ENCODE results near the gene PLEKHG3. TPM values are rescaled to one million over a fixed set of nuclear protein-coding genes. Genes with fewer than 3 reads are reported as not detected.

The PLEKHG3 gene
- total RNA-seq, 1 donor from 2014 or later, result 64.7 TPM

DNA sequence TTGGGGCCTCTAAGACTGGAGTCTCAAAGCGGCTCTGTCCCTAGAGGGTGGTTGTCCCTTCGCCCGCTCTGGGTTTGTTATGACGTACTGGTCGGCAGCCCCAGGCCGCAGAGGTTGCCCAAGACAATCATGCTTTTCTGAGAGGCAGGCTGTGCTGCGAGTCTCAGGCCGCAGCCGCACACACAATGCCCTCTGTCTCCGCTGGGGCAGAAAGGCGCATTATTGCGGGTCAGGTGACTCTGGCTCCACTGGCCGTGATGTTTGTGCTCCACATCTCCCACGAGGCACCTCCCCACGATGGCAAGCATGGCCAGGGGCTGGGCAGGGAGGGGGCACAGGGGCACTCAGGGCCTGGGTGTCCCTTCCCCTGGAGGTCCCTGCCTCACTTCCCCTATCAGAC, 21.0 kb upstream of the PLEKHG3 start:
- H3K4me3 Mint-ChIP-seq, result no peak overlapping the region
- no peak overlapping the region for H3K27ac Mint-ChIP-seq
- no peak for TF ChIP-seq CTCF (conservative IDR thresholded peaks at IDR 0.05)
- peaks cover 2% of the 10 kb centered on the region for H3K27me3 Mint-ChIP-seq
- no peaks in the 10 kb centered on the region for H3K36me3 Mint-ChIP-seq
- H3K9me3 Mint-ChIP-seq, result no peaks in the 10 kb centered on the region
- peaks cover 42% of the 10 kb centered on the region for H3K4me1 Mint-ChIP-seq (ENCODE audit: unreplicated experiment)
- DNase-seq (ENCODE audit: extremely low spot score, unreplicated experiment), result no peak

- Mint-ChIP-seq H3K27me3 (peaks cover 4% of the 10 kb centered on the region), H3K4me1 (ENCODE audit: unreplicated experiment) (peaks cover 42% of the 10 kb centered on the region), H3K27ac (no peak overlapping the region), H3K4me3 (no peak overlapping the region), H3K9me3 (no peaks in the 10 kb centered on the region), H3K36me3 (no peaks in the 10 kb centered on the region)
- TF ChIP-seq CTCF (conservative IDR thresholded peaks at IDR 0.05), result no peak
- DNase-seq (ENCODE audit: extremely low spot score, unreplicated experiment), result no peak
Measured at GRCh38 chr14:64684091-64684490, 20.1 kb upstream of the PLEKHG3 start.

- DNase-seq (ENCODE audit: extremely low spot score, unreplicated experiment), result no peak
- no peak overlapping the region for H3K4me3 Mint-ChIP-seq
- TF ChIP-seq CTCF (conservative IDR thresholded peaks at IDR 0.05), result no peak
- peaks cover 4% of the 10 kb centered on the region for H3K27me3 Mint-ChIP-seq
- H3K27ac Mint-ChIP-seq, result peak overlapping the region; percentile 48
- peaks cover 34% of the 10 kb centered on the region for H3K4me1 Mint-ChIP-seq (ENCODE audit: unreplicated experiment)
- no peaks in the 10 kb centered on the region for H3K36me3 Mint-ChIP-seq
- H3K9me3 Mint-ChIP-seq, result no peaks in the 10 kb centered on the region
Measured at GRCh38 chr14:64685371-64686281, 18.6 kb upstream of the PLEKHG3 start.

DNA sequence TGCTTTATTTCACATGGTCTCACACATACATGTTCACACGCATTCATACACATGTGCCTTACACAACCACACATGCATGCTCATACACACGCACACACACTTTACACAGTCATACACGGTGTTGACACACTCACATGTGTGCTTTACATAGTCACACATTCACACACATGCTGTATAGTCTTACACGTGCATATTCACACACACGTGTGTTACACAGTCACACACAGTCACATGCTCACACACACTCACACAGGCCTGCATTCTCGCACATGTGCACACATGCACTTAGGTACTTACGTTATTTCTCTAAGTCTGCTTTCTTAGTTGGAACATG, 18.0 kb upstream of the PLEKHG3 start:
- H3K9me3 Mint-ChIP-seq, result no peaks in the 10 kb centered on the region
- TF ChIP-seq CTCF (conservative IDR thresholded peaks at IDR 0.05), result no peak
- no peaks in the 10 kb centered on the region for H3K36me3 Mint-ChIP-seq
- H3K27me3 Mint-ChIP-seq, result peaks cover 4% of the 10 kb centered on the region
- DNase-seq (ENCODE audit: extremely low spot score, unreplicated experiment), result no peak
- peak overlapping the region; percentile 48 for H3K27ac Mint-ChIP-seq
- peaks cover 33% of the 10 kb centered on the region for H3K4me1 Mint-ChIP-seq (ENCODE audit: unreplicated experiment)
- H3K4me3 Mint-ChIP-seq, result no peak overlapping the region

DNA sequence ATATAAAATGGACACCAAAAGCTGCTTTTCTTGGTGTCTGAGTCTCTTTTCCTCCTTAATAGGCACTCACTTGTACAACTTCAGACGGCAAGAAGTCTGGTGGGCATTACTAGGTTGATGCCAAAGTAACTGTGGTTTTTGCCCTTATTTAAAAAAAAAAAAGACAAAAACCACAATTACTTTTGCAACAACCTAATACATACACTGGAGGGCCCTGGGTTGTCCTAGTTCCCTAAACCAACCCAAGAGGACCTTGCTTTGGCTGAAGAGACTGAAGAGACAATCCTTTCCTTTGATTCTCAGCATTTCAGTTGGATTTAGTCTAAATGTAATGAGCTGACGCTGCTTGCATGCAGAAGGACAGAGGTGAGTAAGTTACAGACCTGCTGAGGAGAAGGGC, 16.2 kb upstream of the PLEKHG3 start:
- Mint-ChIP-seq H3K4me3 (no peak overlapping the region), H3K4me1 (ENCODE audit: unreplicated experiment) (peaks cover 19% of the 10 kb centered on the region), H3K27me3 (peaks cover 4% of the 10 kb centered on the region), H3K27ac (no peak overlapping the region), H3K9me3 (no peaks in the 10 kb centered on the region), H3K36me3 (no peaks in the 10 kb centered on the region)
- DNase-seq (ENCODE audit: extremely low spot score, unreplicated experiment), result no peak
- TF ChIP-seq CTCF (conservative IDR thresholded peaks at IDR 0.05), result no peak

Data from type B pancreatic cell (in vitro differentiated cells).